ENCODE measurements around the gene SFT2D1. TPM values are rescaled to one million over a fixed set of nuclear protein-coding genes. Genes with fewer than 3 reads are reported as not detected.
A peak's percentile ranks its signal among the peaks of the same experiment; 100 is the strongest.

SFT2D1 gene
- total and polyA plus RNA-seq, 9 of the 15 experiments (the other 6 are each of a cell fraction or from before 2014, with no cell fraction given), result 54.4 to 140 (median 74.6) TPM

DNA sequence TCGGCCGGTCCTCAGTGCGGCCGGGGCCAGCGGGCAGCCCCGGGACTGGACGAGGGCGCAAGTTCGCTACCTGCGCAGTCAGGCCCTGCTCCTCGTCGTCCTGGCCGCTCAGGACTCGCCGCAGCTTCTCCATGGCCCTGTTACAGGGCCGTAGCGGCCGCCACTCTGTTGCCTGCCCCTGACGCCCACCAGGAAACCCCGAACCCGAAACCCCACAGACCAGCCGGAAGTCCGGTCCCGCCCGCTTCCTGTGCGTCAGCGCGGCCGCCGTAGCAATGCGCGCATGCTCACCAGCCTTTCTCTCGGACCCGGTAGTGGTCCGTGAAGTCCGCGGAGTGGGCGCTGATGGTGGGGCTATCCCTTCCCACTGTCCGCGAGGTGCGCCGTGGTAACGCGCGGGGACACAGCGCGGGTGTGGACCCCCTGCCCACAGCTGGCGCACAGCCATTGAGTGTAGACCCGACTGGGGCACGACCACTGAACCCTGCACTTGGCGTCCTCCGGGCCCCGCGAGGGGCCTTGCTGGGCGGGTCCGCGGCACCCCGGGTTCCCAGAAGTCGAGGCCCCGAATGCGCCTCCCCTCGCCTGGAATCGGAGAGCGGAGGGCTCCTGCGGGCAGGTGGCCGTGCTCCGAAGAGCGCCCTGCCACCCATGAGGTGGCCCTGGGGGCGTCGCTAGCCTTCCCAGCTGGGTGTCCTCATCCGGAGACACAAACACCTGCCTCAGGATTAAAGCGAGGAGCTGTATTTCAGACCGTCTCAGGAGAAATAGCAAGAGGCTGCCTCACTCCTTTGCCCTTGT is at the start of gene SFT2D1 (continued):
- TF ChIP-seq CBX8 (IDR thresholded peaks at IDR 0.05; ENCODE audit: borderline replicate concordance, extremely low read depth, low read depth, low read length, poor library complexity, severe bottlenecking) (no peak), ZSCAN29 (IDR thresholded peaks at IDR 0.05) (no peak), OTX1 (CRISPR knock-in tag; IDR thresholded peaks at IDR 0.05) (peak; percentile 5; the same call in 1 of the 2 replicates), MXI1 (IDR thresholded peaks at IDR 0.05; ENCODE audit: low read depth, low read length) (no peak), BRD4 (IDR thresholded peaks at IDR 0.05) (peak; percentile 75; the same call in 1 of the 2 replicates), HMGN3 (IDR thresholded peaks at IDR 0.05; ENCODE audit: borderline replicate concordance, extremely low read depth, insufficient read length, low read depth, low read length) (peak; percentile 62), FOS (IDR thresholded peaks at IDR 0.05; ENCODE audit: extremely low read depth, insufficient read length) (no peak), FOSL1 (tag; conservative IDR thresholded peaks at IDR 0.05) (peak; percentile 49), FOXJ2 (tag; IDR thresholded peaks at IDR 0.05) (peak; percentile 66; the same call in 1 of the 2 replicates), ZBTB2 (IDR thresholded peaks at IDR 0.05) (peak; percentile 91), TARDBP (IDR thresholded peaks at IDR 0.05) (0 out of 2 replicates have a peak, but pooled peaks have one; percentile 14)
- TF ChIP-seq, protein P1, sequence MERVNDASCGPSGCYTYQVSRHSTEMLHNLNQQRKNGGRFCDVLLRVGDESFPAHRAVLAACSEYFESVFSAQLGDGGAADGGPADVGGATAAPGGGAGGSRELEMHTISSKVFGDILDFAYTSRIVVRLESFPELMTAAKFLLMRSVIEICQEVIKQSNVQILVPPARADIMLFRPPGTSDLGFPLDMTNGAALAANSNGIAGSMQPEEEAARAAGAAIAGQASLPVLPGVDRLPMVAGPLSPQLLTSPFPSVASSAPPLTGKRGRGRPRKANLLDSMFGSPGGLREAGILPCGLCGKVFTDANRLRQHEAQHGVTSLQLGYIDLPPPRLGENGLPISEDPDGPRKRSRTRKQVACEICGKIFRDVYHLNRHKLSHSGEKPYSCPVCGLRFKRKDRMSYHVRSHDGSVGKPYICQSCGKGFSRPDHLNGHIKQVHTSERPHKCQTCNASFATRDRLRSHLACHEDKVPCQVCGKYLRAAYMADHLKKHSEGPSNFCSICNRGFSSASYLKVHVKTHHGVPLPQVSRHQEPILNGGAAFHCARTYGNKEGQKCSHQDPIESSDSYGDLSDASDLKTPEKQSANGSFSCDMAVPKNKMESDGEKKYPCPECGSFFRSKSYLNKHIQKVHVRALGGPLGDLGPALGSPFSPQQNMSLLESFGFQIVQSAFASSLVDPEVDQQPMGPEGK (CRISPR knock-in tag; IDR thresholded peaks at IDR 0.05; ENCODE audit: borderline replicate concordance), result no peak
- TF ChIP-seq, protein P2, sequence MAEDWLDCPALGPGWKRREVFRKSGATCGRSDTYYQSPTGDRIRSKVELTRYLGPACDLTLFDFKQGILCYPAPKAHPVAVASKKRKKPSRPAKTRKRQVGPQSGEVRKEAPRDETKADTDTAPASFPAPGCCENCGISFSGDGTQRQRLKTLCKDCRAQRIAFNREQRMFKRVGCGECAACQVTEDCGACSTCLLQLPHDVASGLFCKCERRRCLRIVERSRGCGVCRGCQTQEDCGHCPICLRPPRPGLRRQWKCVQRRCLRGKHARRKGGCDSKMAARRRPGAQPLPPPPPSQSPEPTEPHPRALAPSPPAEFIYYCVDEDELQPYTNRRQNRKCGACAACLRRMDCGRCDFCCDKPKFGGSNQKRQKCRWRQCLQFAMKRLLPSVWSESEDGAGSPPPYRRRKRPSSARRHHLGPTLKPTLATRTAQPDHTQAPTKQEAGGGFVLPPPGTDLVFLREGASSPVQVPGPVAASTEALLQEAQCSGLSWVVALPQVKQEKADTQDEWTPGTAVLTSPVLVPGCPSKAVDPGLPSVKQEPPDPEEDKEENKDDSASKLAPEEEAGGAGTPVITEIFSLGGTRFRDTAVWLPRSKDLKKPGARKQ (CRISPR knock-in tag; IDR thresholded peaks at IDR 0.05), result no peak
- TF ChIP-seq, protein P3, sequence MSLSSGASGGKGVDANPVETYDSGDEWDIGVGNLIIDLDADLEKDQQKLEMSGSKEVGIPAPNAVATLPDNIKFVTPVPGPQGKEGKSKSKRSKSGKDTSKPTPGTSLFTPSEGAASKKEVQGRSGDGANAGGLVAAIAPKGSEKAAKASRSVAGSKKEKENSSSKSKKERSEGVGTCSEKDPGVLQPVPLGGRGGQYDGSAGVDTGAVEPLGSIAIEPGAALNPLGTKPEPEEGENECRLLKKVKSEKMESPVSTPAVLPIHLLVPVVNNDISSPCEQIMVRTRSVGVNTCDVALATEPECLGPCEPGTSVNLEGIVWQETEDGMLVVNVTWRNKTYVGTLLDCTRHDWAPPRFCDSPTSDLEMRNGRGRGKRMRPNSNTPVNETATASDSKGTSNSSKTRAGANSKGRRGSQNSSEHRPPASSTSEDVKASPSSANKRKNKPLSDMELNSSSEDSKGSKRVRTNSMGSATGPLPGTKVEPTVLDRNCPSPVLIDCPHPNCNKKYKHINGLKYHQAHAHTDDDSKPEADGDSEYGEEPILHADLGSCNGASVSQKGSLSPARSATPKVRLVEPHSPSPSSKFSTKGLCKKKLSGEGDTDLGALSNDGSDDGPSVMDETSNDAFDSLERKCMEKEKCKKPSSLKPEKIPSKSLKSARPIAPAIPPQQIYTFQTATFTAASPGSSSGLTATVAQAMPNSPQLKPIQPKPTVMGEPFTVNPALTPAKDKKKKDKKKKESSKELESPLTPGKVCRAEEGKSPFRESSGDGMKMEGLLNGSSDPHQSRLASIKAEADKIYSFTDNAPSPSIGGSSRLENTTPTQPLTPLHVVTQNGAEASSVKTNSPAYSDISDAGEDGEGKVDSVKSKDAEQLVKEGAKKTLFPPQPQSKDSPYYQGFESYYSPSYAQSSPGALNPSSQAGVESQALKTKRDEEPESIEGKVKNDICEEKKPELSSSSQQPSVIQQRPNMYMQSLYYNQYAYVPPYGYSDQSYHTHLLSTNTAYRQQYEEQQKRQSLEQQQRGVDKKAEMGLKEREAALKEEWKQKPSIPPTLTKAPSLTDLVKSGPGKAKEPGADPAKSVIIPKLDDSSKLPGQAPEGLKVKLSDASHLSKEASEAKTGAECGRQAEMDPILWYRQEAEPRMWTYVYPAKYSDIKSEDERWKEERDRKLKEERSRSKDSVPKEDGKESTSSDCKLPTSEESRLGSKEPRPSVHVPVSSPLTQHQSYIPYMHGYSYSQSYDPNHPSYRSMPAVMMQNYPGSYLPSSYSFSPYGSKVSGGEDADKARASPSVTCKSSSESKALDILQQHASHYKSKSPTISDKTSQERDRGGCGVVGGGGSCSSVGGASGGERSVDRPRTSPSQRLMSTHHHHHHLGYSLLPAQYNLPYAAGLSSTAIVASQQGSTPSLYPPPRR (CRISPR knock-in tag; IDR thresholded peaks at IDR 0.05; ENCODE audit: borderline replicate concordance), result peak; percentile 73; the same call in 1 of the 2 replicates
